GM12878 (cell line): ENCODE results near the gene TMEM236.

Source experiments
- CBX5 ChIP-seq: sonication (generic); IDR thresholded peaks from 2 replicates; pipeline ENCODE4 v1.6.1; 2016; ENCODE audit warnings: low read depth, moderate library complexity, mild to moderate bottlenecking, inconsistent platforms
- EP300 ChIP-seq, 2 experiments: fragments of 150-350 bp in 1 of 2; IDR thresholded peaks; 2 replicates each; pipeline ENCODE4 v1.6.1; 2011 to 2012; ENCODE audit warnings: low read depth in 2 of 2, low read length in 2 of 2, borderline replicate concordance in 1 of 2, improper control_type of control experiment in 1 of 2, inconsistent platforms in 1 of 2; ENCODE audit not compliant: control insufficient read depth in 1 of 2
- ZNF384 ChIP-seq: IDR thresholded peaks from 2 replicates; pipeline ENCODE4 v1.6.1; 2012; ENCODE audit warnings: low read depth, mild to moderate bottlenecking, low read length, improper control_type of control experiment, borderline replicate concordance
- TF ChIP-seq, protein P1 (sequence below), 3 experiments: IDR thresholded peaks in 2 of 3; conservative IDR thresholded peaks in 1 of 3; 2 replicates each; pipeline ENCODE4 v1.5.1; 2011; ENCODE audit warnings: low read depth in 3 of 3, low read length in 3 of 3, mild to moderate bottlenecking in 3 of 3, control low read depth in 2 of 3, moderate library complexity in 2 of 3, inconsistent platforms in 1 of 3, mixed read lengths in 1 of 3; ENCODE audit not compliant: control insufficient read depth in 2 of 3, insufficient read depth in 1 of 3; ENCODE audit errors: extremely low read depth in 1 of 3

DNA sequence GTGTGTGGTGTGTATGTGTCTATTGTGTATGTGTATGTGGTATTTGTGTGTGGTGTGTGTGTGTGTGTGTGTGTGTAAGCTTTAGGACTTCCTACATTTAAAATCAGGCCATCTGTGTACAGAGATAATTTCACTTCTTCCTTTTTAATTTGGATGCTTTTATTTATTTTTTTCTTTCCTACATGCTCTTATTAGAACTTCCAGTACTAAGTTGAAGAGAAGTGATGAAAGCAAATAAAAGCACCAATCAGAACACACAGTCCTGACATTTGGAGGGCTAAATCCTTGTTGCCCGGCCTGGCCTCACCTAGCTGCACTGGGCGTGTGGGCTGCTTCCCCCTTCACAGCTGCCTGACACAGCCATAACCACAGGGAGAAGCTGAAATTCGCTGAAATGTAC lies 53.3 kb downstream of the TMEM236 start:
- TF ChIP-seq, protein P1, sequence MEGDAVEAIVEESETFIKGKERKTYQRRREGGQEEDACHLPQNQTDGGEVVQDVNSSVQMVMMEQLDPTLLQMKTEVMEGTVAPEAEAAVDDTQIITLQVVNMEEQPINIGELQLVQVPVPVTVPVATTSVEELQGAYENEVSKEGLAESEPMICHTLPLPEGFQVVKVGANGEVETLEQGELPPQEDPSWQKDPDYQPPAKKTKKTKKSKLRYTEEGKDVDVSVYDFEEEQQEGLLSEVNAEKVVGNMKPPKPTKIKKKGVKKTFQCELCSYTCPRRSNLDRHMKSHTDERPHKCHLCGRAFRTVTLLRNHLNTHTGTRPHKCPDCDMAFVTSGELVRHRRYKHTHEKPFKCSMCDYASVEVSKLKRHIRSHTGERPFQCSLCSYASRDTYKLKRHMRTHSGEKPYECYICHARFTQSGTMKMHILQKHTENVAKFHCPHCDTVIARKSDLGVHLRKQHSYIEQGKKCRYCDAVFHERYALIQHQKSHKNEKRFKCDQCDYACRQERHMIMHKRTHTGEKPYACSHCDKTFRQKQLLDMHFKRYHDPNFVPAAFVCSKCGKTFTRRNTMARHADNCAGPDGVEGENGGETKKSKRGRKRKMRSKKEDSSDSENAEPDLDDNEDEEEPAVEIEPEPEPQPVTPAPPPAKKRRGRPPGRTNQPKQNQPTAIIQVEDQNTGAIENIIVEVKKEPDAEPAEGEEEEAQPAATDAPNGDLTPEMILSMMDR (IDR thresholded peaks at IDR 0.05 in 2 of 3, conservative IDR thresholded peaks at IDR 0.05 in 1 of 3; ENCODE audit: control insufficient read depth in 2 of 3, extremely low read depth in 1 of 3, insufficient read depth in 1 of 3, low read depth in 3 of 3, low read length in 3 of 3), result no peak
- TF ChIP-seq ZNF384 (no peak), EP300 (IDR thresholded peaks at IDR 0.05; ENCODE audit: borderline replicate concordance in 1 of 2, control insufficient read depth in 1 of 2, low read depth in 2 of 2, low read length in 2 of 2) (no peak), CBX5 (no peak)
